ENCODE measurements around the gene SHD. TPM values are rescaled to one million over a fixed set of nuclear protein-coding genes. Genes with fewer than 3 reads are reported as not detected.

Gene SHD
- total RNA-seq, 1 experiment from 2014 or later = 0.46 TPM

DNA sequence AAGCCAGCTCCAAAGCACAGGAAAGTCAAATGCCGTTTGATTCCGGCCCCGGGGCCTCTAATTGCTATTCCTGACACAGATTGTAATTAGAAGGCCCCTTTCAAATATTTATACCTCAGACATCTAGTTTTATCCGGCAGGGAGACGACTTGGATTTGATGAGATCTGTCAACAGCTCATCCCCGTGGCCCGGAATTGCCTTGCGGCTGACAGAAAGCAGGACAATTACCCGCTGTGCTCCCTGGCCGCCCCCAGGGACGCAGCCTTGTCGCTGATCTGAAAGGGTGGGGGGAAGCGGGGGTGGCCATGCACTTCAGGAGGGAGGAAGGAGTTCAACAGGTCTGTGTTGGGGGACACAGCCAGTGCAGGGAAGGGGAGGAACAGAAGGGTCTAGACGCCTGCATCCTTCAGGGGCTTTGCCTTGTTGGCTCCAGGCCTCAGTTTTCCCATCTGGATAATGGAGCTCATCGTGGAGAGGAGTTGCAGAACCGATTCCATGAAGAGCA lies 1.8 kb upstream of the SHD start:
- H3K36me3 ChIP-seq (ENCODE audit: control insufficient read depth, insufficient read depth, low read length) = no peaks in the 10 kb centered on the region
- ATAC-seq (no peak), DNase-seq (ENCODE audit: low read depth, low spot score) (no peak)
- H3K27ac ChIP-seq (ENCODE audit: low read length) = no peak overlapping the region
- intact Hi-C loops (cut with micrococcal nuclease; ENCODE audit: unreplicated experiment) = no loop called here
- no peak overlapping the region for H3K4me3 ChIP-seq (ENCODE audit: low read depth in 2 of 2, low read length in 2 of 2)
- TF ChIP-seq POLR2AphosphoS5 (IDR thresholded peaks at IDR 0.05; ENCODE audit: low read depth, low read length) = no peak
- TF ChIP-seq TCF7L2 (IDR thresholded peaks at IDR 0.05; ENCODE audit: low read depth, low read length) = no peak
- no peak for TF ChIP-seq SIN3A (IDR thresholded peaks at IDR 0.05; ENCODE audit: borderline replicate concordance, insufficient read depth, low read depth, low read length)
- TF ChIP-seq, protein P1, sequence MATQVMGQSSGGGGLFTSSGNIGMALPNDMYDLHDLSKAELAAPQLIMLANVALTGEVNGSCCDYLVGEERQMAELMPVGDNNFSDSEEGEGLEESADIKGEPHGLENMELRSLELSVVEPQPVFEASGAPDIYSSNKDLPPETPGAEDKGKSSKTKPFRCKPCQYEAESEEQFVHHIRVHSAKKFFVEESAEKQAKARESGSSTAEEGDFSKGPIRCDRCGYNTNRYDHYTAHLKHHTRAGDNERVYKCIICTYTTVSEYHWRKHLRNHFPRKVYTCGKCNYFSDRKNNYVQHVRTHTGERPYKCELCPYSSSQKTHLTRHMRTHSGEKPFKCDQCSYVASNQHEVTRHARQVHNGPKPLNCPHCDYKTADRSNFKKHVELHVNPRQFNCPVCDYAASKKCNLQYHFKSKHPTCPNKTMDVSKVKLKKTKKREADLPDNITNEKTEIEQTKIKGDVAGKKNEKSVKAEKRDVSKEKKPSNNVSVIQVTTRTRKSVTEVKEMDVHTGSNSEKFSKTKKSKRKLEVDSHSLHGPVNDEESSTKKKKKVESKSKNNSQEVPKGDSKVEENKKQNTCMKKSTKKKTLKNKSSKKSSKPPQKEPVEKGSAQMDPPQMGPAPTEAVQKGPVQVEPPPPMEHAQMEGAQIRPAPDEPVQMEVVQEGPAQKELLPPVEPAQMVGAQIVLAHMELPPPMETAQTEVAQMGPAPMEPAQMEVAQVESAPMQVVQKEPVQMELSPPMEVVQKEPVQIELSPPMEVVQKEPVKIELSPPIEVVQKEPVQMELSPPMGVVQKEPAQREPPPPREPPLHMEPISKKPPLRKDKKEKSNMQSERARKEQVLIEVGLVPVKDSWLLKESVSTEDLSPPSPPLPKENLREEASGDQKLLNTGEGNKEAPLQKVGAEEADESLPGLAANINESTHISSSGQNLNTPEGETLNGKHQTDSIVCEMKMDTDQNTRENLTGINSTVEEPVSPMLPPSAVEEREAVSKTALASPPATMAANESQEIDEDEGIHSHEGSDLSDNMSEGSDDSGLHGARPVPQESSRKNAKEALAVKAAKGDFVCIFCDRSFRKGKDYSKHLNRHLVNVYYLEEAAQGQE (IDR thresholded peaks at IDR 0.05; ENCODE audit: insufficient read depth in 1 of 2, low read depth in 2 of 2, low read length in 1 of 2) = no peak
- TF ChIP-seq, protein P2, sequence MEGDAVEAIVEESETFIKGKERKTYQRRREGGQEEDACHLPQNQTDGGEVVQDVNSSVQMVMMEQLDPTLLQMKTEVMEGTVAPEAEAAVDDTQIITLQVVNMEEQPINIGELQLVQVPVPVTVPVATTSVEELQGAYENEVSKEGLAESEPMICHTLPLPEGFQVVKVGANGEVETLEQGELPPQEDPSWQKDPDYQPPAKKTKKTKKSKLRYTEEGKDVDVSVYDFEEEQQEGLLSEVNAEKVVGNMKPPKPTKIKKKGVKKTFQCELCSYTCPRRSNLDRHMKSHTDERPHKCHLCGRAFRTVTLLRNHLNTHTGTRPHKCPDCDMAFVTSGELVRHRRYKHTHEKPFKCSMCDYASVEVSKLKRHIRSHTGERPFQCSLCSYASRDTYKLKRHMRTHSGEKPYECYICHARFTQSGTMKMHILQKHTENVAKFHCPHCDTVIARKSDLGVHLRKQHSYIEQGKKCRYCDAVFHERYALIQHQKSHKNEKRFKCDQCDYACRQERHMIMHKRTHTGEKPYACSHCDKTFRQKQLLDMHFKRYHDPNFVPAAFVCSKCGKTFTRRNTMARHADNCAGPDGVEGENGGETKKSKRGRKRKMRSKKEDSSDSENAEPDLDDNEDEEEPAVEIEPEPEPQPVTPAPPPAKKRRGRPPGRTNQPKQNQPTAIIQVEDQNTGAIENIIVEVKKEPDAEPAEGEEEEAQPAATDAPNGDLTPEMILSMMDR (IDR thresholded peaks at IDR 0.05) = no peak
- no TSS peak for BruUV-seq (replicated peaks)
- in situ Hi-C loops (cut with HindIII; ENCODE audit: low pct_unique_long_range_greater_than_20kb, low sequenced_read_pairs) = no loop called here
- H3K9me3 ChIP-seq (ENCODE audit: control insufficient read depth, insufficient read depth, low read depth, low read length) = no peaks in the 10 kb centered on the region
- CTCF ChIA-PET = no interaction called here
- POLR2A ChIA-PET = no interaction called here
- no peaks in the 10 kb centered on the region; the same call in 1 of the 2 replicates for H3K27me3 ChIP-seq (ENCODE audit: control insufficient read depth, insufficient read depth, low read length)
- no peaks in the 10 kb centered on the region for H3K4me1 ChIP-seq (ENCODE audit: control insufficient read depth, insufficient read depth, low read length)

DNA sequence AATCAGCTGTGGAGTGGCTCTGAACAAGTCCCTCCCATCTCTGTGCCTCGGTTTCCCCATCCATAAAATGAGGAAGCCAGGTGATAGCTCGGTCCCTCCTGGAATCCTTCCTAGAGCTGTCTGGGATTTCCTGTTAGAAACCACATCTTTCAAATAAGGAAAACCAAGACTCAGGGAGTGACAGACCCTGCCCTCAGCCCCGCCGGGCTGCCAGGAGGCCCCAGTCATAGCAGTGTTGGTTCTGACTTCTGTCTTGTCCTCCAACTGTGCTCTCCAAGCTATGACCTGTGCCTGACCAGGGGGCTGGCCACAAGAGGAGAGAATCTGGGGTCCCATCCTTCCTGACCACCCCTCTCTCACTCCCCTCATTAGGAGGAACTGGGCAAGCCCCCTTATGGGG lies 1.1 kb upstream of the SHD start:
- no peak for DNase-seq (ENCODE audit: low read depth, low spot score)
- Histone ChIP-seq H3K4me3 (ENCODE audit: low read depth in 2 of 2, low read length in 2 of 2) (no peak overlapping the region), H3K36me3 (ENCODE audit: control insufficient read depth, insufficient read depth, low read length) (no peaks in the 10 kb centered on the region), H3K9me3 (ENCODE audit: control insufficient read depth, insufficient read depth, low read depth, low read length) (no peaks in the 10 kb centered on the region), H3K27me3 (ENCODE audit: control insufficient read depth, insufficient read depth, low read length) (no peaks in the 10 kb centered on the region; the same call in 1 of the 2 replicates), H3K27ac (ENCODE audit: low read length) (no peak overlapping the region), H3K4me1 (ENCODE audit: control insufficient read depth, insufficient read depth, low read length) (no peaks in the 10 kb centered on the region)
- ChIA-PET POLR2A (interaction anchor here (0.6 kb wide), 1 partner anchor 68 kb away, joined by 5 read pairs; no protein-coding TSS in a partner anchor), CTCF (no interaction called here)
- no TSS peak for BruUV-seq (replicated peaks)
- no peak for ATAC-seq
- intact Hi-C loops (cut with micrococcal nuclease; ENCODE audit: unreplicated experiment) = no loop called here
- in situ Hi-C loops (cut with HindIII; ENCODE audit: low pct_unique_long_range_greater_than_20kb, low sequenced_read_pairs) = no loop called here
- TF ChIP-seq SIN3A (IDR thresholded peaks at IDR 0.05; ENCODE audit: borderline replicate concordance, insufficient read depth, low read depth, low read length) (no peak), POLR2AphosphoS5 (IDR thresholded peaks at IDR 0.05; ENCODE audit: low read depth, low read length) (no peak), TCF7L2 (IDR thresholded peaks at IDR 0.05; ENCODE audit: low read depth, low read length) (no peak)
- TF ChIP-seq, protein P2 (IDR thresholded peaks at IDR 0.05) = no peak
- TF ChIP-seq, protein P1 (IDR thresholded peaks at IDR 0.05; ENCODE audit: insufficient read depth in 1 of 2, low read depth in 2 of 2, low read length in 1 of 2) = no peak
